GM21528 (cell line): Measurements from ENCODE around the gene SLC12A1.

Source experiments
- ATAC-seq: cut with Tn5 transposase; IDR thresholded peaks from one replicate; pipeline ENCODE4 v1.9.1; 2021; ENCODE audit warnings: mild to moderate bottlenecking, moderate library complexity; ENCODE audit not compliant: unreplicated experiment, low FRiP score

Gene SLC12A1

GRCh38 chr15:48239334-48239733, 33.2 kb downstream of the SLC12A1 start:
- no peak for ATAC-seq

GRCh38 chr15:48242015-48242414, 35.9 kb downstream of the SLC12A1 start:
- ATAC-seq, result no peak

GRCh38 chr15:48242535-48242934, 36.4 kb downstream of the SLC12A1 start:
- no peak for ATAC-seq

- ATAC-seq, result no peak
Observed at GRCh38 chr15:48244921-48245320, 38.8 kb downstream of the SLC12A1 start.

GRCh38 chr15:48248414-48248813, 42.3 kb downstream of the SLC12A1 start:
- ATAC-seq, result no peak

- ATAC-seq, result no peak
Observed at GRCh38 chr15:48250640-48251076, 44.6 kb downstream of the SLC12A1 start.

- no peak for ATAC-seq
Observed at GRCh38 chr15:48253172-48253571, 47.1 kb downstream of the SLC12A1 start.

- no peak for ATAC-seq
Observed at GRCh38 chr15:48265135-48265534, 59.0 kb downstream of the SLC12A1 start.

- no peak for ATAC-seq
Observed at GRCh38 chr15:48266024-48266689, 60.1 kb downstream of the SLC12A1 start.

GRCh38 chr15:48267766-48268165, 61.7 kb downstream of the SLC12A1 start:
- no peak for ATAC-seq

- no peak for ATAC-seq
Observed at GRCh38 chr15:48273049-48273448, 66.9 kb downstream of the SLC12A1 start.

- no peak for ATAC-seq
Observed at GRCh38 chr15:48278666-48279065, 72.6 kb downstream of the SLC12A1 start.

- ATAC-seq, result no peak
Observed at GRCh38 chr15:48279608-48280007, 73.5 kb downstream of the SLC12A1 start.

GRCh38 chr15:48281674-48282073, 75.6 kb downstream of the SLC12A1 start:
- ATAC-seq, result no peak

GRCh38 chr15:48282216-48282615, 76.1 kb downstream of the SLC12A1 start:
- no peak for ATAC-seq

GRCh38 chr15:48283396-48284145, 77.5 kb downstream of the SLC12A1 start:
- no peak for ATAC-seq

- ATAC-seq, result no peak
Observed at GRCh38 chr15:48285329-48286214, 79.5 kb downstream of the SLC12A1 start.

- no peak for ATAC-seq
Observed at GRCh38 chr15:48289628-48290027, 83.5 kb downstream of the SLC12A1 start.

- ATAC-seq, result no peak
Observed at GRCh38 chr15:48292458-48292857, 86.4 kb downstream of the SLC12A1 start.

GRCh38 chr15:48297668-48298067, 91.6 kb downstream of the SLC12A1 start:
- ATAC-seq, result no peak

GRCh38 chr15:48298914-48299313, 92.8 kb downstream of the SLC12A1 start:
- ATAC-seq, result no peak
